HEK293 (cell line): ENCODE results near the gene ZFX.

Experiments used
- KLF16 ChIP-seq: fragments of 450-650 bp; formaldehyde crosslinking; IDR thresholded peaks from 2 replicates; pipeline ENCODE4 v1.5.1; 2017; ENCODE audit warnings: missing biosample characterization, missing genetic modification characterization
- ZBTB8A ChIP-seq: fragments of 450-650 bp; formaldehyde crosslinking; IDR thresholded peaks from 2 replicates; pipeline ENCODE4 v1.5.1; 2016; ENCODE audit warnings: missing biosample characterization, missing genetic modification characterization
- ZFP3 ChIP-seq: fragments of 450-650 bp; formaldehyde crosslinking; IDR thresholded peaks from 2 replicates; pipeline ENCODE4 v1.5.1; 2016; ENCODE audit warnings: low read depth, missing biosample characterization, missing genetic modification characterization
- ZFP41 ChIP-seq: fragments of 450-650 bp; formaldehyde crosslinking; IDR thresholded peaks from 2 replicates; pipeline ENCODE4 v1.5.1; 2016; ENCODE audit warnings: missing biosample characterization, missing genetic modification characterization, borderline replicate concordance
- ZNF266 ChIP-seq: fragments of 450-650 bp; formaldehyde crosslinking; IDR thresholded peaks from 2 replicates; pipeline ENCODE4 v1.5.1; 2016; ENCODE audit warnings: missing biosample characterization, missing genetic modification characterization, low read depth
- ZNF274 ChIP-seq, 2 experiments: fragments of 200-500 bp in 1 of 2; fragments of 450-650 bp in 1 of 2; sonication (Bioruptor generic) in 1 of 2; formaldehyde crosslinking in 1 of 2; IDR thresholded peaks; 2 replicates each; pipeline versions ENCODE4 v1.5.1 to v1.6.1; 2014 to 2016; ENCODE audit warnings: borderline replicate concordance in 1 of 2, inconsistent platforms in 1 of 2, low read length in 1 of 2, missing biosample characterization in 1 of 2, missing genetic modification characterization in 1 of 2
- TF ChIP-seq, protein P1 (sequence below): fragments of 450-650 bp; formaldehyde crosslinking; IDR thresholded peaks from 2 replicates; pipeline ENCODE4 v1.5.1; 2017; ENCODE audit warnings: missing biosample characterization, missing genetic modification characterization
- TF ChIP-seq, protein P2 (sequence below): fragments of 450-650 bp; formaldehyde crosslinking; optimal IDR thresholded peaks from 2 replicates; pipeline ENCODE3; 2016; ENCODE audit warnings: missing biosample characterization, mild to moderate bottlenecking, missing genetic modification characterization
- TF ChIP-seq, protein P3 (sequence below): fragments of 450-650 bp; formaldehyde crosslinking; IDR thresholded peaks from 2 replicates; pipeline ENCODE4 v1.5.1; 2016; ENCODE audit warnings: missing biosample characterization, missing genetic modification characterization
- TF ChIP-seq, protein P4 (sequence below): fragments of 450-650 bp; formaldehyde crosslinking; IDR thresholded peaks from 2 replicates; pipeline ENCODE4 v1.5.1; 2016; ENCODE audit warnings: missing biosample characterization, missing genetic modification characterization
- TF ChIP-seq, protein P5 (sequence below): fragments of 450-650 bp; formaldehyde crosslinking; IDR thresholded peaks from 2 replicates; pipeline ENCODE4 v1.5.1; 2016; ENCODE audit warnings: missing biosample characterization, missing genetic modification characterization

DNA sequence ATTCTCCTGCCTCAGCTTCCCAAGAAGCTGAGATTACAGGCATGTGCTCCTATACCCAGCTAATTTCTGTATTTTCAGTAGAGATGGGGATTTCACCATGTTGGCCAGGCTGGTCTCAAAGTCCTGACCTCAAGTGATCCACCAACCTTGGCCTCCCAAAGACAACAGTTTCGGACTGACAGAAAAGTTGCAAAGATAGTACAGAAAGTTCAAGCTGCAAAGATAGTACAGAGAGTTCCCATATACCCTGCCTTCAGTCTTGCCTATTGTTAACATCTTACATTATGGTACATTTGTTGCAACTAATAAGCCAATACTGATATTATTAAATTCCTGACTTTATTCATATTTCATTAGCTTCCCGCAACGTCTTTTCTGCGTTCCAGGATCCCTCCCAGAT, 98.5 kb downstream of the ZFX start:
- TF ChIP-seq, protein P1, sequence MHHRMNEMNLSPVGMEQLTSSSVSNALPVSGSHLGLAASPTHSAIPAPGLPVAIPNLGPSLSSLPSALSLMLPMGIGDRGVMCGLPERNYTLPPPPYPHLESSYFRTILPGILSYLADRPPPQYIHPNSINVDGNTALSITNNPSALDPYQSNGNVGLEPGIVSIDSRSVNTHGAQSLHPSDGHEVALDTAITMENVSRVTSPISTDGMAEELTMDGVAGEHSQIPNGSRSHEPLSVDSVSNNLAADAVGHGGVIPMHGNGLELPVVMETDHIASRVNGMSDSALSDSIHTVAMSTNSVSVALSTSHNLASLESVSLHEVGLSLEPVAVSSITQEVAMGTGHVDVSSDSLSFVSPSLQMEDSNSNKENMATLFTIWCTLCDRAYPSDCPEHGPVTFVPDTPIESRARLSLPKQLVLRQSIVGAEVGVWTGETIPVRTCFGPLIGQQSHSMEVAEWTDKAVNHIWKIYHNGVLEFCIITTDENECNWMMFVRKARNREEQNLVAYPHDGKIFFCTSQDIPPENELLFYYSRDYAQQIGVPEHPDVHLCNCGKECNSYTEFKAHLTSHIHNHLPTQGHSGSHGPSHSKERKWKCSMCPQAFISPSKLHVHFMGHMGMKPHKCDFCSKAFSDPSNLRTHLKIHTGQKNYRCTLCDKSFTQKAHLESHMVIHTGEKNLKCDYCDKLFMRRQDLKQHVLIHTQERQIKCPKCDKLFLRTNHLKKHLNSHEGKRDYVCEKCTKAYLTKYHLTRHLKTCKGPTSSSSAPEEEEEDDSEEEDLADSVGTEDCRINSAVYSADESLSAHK (tag by site-specific recombination): no peak
- no peak for TF ChIP-seq KLF16 (tag by site-specific recombination)
- TF ChIP-seq, protein P2, sequence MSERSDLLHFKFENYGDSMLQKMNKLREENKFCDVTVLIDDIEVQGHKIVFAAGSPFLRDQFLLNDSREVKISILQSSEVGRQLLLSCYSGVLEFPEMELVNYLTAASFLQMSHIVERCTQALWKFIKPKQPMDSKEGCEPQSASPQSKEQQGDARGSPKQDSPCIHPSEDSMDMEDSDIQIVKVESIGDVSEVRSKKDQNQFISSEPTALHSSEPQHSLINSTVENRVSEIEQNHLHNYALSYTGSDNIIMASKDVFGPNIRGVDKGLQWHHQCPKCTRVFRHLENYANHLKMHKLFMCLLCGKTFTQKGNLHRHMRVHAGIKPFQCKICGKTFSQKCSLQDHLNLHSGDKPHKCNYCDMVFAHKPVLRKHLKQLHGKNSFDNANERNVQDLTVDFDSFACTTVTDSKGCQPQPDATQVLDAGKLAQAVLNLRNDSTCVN (tag by site-specific recombination): no peak
- TF ChIP-seq, protein P3, sequence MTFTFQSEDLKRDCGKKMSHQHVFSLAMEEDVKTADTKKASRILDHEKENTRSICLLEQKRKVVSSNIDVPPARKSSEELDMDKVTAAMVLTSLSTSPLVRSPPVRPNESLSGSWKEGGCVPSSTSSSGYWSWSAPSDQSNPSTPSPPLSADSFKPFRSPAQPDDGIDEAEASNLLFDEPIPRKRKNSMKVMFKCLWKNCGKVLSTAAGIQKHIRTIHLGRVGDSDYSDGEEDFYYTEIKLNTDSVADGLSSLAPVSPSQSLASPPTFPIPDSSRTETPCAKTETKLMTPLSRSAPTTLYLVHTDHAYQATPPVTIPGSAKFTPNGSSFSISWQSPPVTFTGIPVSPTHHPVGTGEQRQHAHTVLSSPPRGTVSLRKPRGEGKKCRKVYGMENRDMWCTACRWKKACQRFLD (tag by site-specific recombination): no peak
- no peak for TF ChIP-seq ZNF266 (tag by site-specific recombination)
- TF ChIP-seq, protein P4, sequence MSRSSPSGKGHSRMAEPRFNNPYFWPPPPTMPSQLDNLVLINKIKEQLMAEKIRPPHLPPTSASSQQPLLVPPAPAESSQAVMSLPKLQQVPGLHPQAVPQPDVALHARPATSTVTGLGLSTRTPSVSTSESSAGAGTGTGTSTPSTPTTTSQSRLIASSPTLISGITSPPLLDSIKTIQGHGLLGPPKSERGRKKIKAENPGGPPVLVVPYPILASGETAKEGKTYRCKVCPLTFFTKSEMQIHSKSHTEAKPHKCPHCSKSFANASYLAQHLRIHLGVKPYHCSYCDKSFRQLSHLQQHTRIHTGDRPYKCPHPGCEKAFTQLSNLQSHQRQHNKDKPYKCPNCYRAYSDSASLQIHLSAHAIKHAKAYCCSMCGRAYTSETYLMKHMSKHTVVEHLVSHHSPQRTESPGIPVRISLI (tag by site-specific recombination): no peak
- no peak for TF ChIP-seq ZNF274 (IDR thresholded peaks at IDR 0.05; ENCODE audit: low read length)
- no peak for TF ChIP-seq ZNF274 (tag by site-specific recombination; IDR thresholded peaks at IDR 0.05; ENCODE audit: borderline replicate concordance)
- TF ChIP-seq, protein P5, sequence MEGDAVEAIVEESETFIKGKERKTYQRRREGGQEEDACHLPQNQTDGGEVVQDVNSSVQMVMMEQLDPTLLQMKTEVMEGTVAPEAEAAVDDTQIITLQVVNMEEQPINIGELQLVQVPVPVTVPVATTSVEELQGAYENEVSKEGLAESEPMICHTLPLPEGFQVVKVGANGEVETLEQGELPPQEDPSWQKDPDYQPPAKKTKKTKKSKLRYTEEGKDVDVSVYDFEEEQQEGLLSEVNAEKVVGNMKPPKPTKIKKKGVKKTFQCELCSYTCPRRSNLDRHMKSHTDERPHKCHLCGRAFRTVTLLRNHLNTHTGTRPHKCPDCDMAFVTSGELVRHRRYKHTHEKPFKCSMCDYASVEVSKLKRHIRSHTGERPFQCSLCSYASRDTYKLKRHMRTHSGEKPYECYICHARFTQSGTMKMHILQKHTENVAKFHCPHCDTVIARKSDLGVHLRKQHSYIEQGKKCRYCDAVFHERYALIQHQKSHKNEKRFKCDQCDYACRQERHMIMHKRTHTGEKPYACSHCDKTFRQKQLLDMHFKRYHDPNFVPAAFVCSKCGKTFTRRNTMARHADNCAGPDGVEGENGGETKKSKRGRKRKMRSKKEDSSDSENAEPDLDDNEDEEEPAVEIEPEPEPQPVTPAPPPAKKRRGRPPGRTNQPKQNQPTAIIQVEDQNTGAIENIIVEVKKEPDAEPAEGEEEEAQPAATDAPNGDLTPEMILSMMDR (tag by site-specific recombination): no peak
- TF ChIP-seq ZBTB8A (tag by site-specific recombination): no peak
- TF ChIP-seq ZFP41 (tag by site-specific recombination): no peak
- TF ChIP-seq ZFP3 (tag by site-specific recombination): no peak
